Measurements from ENCODE around the gene NELL2.
"Not testable (repeated sequence)": the region's sequence is repeated elsewhere in the genome, so short reads cannot be mapped to it uniquely, and the experiment has no call there.

NELL2 gene

GRCh38 chr12:44847888-44848702 is 28.0 kb downstream of the NELL2 start:
- no peak for DNase-seq (ENCODE audit: low spot score)

DNA sequence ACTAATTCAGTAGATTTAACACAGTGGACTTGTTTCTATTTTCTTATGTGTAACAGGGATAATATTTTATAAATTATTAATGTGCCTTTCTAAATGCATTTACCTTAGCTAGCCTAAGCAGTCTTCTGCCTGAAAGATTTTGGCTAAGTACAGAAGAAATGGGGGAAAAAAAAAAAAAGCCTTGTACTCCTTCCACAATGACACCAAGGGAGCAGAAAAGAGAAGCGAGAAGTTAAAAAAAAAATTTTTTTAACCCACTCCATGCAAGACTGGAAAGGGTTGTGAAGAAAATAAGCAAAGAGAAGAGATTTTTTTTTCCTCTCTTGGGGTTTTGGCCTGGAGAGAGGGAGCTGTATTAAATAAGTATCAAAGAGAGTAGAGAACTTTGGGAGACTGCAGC is 28.7 kb downstream of the NELL2 start:
- DNase-seq (ENCODE audit: low spot score), result no peak

DNA sequence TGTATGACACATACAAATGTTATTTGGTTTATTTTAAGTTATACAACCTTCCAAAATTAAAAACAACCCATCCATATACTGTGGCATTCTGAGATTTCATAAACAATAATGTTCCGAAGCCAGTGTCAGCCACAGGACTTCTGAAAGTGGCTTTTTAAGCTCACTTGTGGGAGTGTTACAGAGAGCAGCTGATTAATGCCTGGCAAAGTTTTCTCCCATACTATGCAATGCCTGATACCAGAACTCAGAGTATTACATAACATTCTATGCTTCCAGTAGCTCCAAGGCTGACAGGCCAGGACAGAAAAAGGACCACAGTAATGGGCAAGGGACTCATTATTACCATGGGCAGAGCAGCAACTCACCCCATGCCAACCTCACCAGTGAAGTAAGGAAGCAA is 29.3 kb downstream of the NELL2 start:
- no peak for DNase-seq (ENCODE audit: low spot score)

DNA sequence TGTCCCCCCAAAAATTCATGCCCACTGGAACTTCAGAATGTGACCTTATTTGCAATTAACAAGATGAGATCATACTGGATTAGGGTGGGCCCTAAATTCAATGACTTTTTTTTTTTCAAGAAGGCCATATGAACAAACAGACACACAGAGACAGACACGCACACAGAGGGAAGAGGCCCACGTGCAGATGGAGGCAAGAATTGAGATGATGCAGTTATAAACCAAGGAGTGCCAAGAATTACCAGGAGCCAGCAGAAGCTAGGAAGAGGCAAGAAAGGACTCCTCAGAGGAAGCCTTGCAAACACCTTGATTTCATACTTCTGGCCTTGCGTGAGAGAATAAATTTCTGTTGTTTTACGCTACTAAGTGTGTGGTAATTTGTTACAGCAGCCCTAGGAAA is 33.4 kb downstream of the NELL2 start:
- no peak for DNase-seq (ENCODE audit: low spot score)

DNA sequence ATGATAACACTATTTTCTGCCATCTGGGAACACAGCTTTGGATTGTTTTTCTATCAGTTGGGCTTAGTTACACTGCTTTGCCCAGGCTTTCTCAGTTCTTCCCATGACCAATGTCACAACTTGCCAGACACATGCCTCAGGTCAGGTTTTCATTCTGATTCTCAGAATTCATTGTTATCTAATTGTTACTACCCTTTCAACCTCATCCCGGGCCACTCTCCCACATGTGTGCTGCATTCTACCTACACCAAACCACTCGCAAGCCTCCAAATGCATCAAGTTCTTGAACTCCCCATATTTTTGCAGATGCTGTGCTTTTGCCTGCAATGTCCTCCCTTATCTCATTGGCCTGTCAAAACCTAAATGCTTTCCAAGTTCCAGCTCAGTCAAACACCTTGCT is 36.3 kb downstream of the NELL2 start:
- no peak for DNase-seq (ENCODE audit: low spot score)

- no peak for DNase-seq (ENCODE audit: low spot score)
These were observed 38.9 kb downstream of the NELL2 start for GRCh38 chr12:44837114-44837755.

DNA sequence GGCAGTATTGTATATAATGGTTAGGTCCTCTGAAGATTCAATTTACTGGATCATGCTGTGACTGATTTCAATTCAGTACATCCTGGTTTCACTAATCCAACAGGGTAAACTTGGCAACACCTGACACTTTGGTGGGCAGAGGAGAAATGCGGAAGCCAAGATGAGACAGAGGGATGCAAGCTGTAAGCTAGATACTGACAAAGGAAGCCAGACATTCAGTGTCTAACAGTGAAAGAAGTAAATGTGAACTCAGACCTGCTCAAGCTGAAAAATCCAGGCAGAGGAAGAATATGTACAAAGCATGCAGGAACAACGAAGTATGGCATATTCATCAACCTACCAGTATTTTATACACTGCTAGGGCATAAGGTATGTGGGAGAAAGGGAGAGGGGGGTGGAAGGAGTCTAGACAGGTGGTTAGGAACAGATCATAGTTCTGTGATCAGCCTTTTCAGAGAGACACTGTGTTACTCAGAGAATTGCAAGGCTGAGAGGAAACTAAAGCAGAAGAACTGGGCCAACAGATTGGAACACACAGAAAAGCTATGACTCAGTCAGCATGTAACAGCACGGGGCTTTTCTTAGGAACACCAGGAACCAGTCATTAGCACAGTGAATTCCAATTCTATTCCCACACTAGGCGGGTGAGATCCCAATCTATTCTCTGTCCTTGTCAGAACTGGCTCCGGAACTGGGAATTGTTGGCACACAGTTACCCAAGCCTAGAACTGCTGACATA is 40.3 kb downstream of the NELL2 start:
- DNase-seq (ENCODE audit: low spot score), result no peak

DNA sequence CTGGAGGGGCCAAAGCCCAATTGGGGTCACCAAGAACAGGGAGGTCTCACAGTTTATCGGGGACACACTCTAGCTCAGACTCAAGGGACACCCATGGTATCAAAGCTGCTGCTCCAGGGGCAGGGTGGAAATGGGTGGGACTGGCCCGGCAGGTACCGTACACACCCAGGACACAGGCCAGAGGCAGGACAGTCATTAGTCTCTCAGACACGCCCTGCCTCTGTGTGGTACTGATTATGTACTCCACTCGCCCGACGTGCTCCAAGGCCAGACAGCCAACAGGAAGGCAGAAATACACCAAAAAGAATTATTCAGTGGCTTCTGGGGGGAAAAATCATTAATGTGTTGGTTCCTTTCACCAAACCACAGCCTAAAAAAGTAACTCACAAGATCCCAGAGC is 41.1 kb downstream of the NELL2 start:
- not testable (repeated sequence) for DNase-seq (ENCODE audit: low spot score)

DNA sequence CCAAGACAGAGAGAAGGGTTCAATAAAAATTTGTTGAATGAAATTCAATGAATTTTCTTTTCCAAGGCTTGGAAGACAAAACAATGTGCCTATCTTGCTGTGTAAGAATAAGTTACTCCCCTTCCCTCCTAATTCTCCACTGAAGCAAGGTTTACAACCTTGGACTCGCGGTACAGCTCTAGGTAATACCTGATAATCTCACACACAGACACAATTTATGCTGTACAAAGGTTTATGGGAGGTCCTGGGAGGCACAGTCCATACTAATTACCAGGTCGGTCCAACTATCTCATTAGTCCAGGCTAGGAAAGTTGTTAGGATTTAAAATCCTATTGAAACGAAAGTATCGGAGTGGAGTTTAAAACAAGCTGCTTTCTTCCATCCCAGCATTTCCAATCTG is 42.6 kb downstream of the NELL2 start:
- DNase-seq (ENCODE audit: low spot score), result no peak

- DNase-seq (ENCODE audit: low spot score), result no peak
These were observed 45.5 kb downstream of the NELL2 start for GRCh38 chr12:44830566-44831055.

GRCh38 chr12:44829045-44829444 is 47.1 kb downstream of the NELL2 start:
- no peak for DNase-seq (ENCODE audit: low spot score)

- DNase-seq (ENCODE audit: low spot score), result no peak
These were observed 48.2 kb downstream of the NELL2 start for GRCh38 chr12:44827832-44828438.

DNA sequence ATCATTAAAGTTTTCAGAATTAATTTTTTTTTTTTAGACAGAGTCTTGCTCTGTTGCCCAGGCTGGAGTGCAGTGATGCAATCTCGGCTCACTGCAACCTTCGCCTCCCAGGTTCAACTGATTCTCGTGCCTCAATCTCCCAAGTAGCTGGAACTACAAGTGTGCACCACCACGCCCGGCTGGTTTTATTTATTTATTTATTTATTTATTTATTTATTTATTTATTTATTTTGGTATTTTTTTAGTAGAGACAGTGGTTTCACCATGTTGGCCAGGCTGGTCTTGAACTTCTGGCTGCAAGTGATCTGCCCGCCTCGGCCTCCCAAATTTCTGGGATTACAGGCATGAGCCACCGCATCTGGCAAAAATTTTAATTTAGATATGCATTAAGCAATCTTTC is 54.4 kb downstream of the NELL2 start:
- DNase-seq (ENCODE audit: low spot score), result not testable (repeated sequence)

- DNase-seq (ENCODE audit: low spot score), result no peak
These were observed 56.2 kb downstream of the NELL2 start for GRCh38 chr12:44819884-44820283.

- no peak for DNase-seq (ENCODE audit: low spot score)
These were observed 58.4 kb downstream of the NELL2 start for GRCh38 chr12:44817687-44818086.

GRCh38 chr12:44816446-44817017 is 59.6 kb downstream of the NELL2 start:
- no peak for DNase-seq (ENCODE audit: low spot score)

- no peak for DNase-seq (ENCODE audit: low spot score)
These were observed 64.1 kb downstream of the NELL2 start for GRCh38 chr12:44812062-44812461.

- DNase-seq (ENCODE audit: low spot score), result no peak
These were observed 72.0 kb downstream of the NELL2 start for GRCh38 chr12:44804068-44804467.

- no peak for DNase-seq (ENCODE audit: low spot score)
These were observed 80.1 kb downstream of the NELL2 start for GRCh38 chr12:44795970-44796369.

DNA sequence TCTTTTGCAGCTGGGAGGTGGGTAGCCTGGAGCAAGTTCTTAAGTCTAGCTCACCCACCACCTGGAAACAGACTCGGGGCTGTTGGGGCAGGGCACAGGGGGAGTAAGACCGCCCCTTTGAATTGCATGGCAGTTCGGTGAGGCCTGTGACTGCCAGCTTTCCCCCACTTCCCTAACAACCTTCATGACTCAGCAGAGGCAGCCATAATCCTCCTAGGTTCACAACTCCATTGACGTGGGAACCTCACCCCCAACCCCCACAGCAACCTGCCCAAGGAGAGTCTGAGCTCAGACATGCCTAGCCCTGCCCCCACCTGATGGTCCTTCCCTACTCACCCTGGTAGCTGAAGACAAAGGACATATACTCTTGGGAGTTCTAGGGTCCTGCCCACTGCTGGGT is 87.4 kb downstream of the NELL2 start:
- no peak for DNase-seq (ENCODE audit: low spot score)

- no peak for DNase-seq (ENCODE audit: low spot score)
These were observed 95.8 kb downstream of the NELL2 start for GRCh38 chr12:44780221-44780790.

DNA sequence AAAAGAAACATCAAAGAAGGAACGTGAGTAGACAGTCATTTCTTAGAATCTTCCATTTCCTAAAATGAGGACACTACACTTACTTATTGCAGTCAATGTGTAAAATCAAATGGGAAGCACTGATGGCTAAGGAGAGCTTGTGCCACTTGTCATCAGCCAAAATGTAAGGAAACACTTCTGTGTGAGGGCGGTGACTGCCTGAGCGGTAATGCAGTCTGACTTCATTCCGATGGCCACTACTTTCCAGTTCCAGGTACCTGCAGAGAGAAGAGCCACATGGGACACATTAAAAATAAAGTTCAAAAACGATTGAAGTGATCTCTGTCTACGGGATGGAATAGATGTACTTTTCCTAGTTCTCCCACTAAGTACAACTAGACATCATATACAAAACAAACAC is 96.3 kb downstream of the NELL2 start:
- no peak for DNase-seq (ENCODE audit: low spot score)
